ENCODE results near the gene DNAJC7.

The DNAJC7 gene, protein sequence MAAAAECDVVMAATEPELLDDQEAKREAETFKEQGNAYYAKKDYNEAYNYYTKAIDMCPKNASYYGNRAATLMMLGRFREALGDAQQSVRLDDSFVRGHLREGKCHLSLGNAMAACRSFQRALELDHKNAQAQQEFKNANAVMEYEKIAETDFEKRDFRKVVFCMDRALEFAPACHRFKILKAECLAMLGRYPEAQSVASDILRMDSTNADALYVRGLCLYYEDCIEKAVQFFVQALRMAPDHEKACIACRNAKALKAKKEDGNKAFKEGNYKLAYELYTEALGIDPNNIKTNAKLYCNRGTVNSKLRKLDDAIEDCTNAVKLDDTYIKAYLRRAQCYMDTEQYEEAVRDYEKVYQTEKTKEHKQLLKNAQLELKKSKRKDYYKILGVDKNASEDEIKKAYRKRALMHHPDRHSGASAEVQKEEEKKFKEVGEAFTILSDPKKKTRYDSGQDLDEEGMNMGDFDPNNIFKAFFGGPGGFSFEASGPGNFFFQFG

DNA sequence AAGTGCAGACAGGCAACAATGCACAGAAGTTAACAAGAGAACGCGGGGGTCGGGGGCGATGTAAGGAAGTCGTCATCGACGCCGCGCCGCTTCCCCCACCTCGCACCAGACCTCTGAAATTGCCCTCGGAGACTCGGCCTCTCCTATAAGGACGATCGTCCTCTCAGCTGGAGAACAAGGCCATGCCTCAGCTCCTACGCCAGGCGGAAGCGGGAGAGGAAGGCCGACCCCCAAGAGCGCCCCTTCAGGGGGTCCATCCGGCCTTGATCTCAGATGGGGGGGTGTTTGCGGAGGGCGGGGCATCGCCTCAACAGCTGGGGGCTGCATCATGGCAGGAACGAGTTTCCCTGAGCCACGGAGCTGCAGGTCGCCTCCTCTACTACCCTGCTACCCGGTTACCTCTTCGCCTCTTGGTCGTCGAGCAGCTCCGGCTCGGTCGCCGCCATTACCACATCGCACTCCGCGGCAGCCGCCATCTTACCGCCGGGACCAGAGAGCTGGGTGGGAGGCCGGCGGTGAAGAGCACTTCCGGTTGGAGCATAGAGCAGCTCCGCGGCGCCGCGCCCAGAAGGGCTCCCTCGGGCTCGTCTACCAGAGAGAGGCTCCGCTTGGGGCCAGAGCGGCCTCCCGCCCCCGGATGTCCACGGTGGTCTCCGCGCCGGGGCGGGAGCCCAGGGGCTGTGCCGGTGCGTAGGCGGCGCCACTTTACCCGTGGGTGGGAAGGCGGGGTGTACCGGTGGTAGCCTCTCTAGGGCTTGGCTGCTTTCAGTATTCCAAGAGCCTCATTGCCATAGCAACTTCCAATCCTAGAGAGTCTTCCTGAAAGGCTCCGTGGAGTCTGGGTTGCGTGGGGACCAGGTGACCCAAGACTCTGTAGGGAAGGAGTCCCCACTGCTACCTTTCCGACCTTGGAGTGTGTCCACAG, at the start of gene DNAJC7:
Gene DNAJC7 (minus strand): TSS at position 499 of the 925 bp plus-strand sequence. CDS start 23 bp downstream, at position 476.
- DNase-seq = peak; percentile 96

DNA sequence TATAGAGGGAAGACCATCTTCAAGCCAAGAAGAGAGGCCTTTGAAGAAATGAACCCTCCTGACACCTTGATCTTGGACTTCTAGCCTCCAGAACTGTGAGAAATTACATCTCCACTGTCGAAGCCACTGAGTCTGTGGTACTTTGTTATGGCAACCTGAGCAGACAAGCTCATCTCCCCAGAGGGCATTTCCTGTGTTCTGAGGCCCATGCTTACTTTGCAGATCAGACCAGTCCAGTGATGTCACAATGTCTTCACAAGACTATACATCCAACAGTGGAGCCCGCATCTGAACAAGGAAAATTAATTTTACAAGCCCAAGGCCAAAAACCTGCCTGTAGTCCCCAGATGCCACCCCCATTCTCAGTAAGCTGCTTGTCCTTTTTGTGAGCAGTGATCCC, 48.0 kb upstream of the DNAJC7 start:
- DNase-seq = no peak

- no peak for DNase-seq
These were observed 45.4 kb upstream of the DNAJC7 start for GRCh38 chr17:42062681-42063080.

DNA sequence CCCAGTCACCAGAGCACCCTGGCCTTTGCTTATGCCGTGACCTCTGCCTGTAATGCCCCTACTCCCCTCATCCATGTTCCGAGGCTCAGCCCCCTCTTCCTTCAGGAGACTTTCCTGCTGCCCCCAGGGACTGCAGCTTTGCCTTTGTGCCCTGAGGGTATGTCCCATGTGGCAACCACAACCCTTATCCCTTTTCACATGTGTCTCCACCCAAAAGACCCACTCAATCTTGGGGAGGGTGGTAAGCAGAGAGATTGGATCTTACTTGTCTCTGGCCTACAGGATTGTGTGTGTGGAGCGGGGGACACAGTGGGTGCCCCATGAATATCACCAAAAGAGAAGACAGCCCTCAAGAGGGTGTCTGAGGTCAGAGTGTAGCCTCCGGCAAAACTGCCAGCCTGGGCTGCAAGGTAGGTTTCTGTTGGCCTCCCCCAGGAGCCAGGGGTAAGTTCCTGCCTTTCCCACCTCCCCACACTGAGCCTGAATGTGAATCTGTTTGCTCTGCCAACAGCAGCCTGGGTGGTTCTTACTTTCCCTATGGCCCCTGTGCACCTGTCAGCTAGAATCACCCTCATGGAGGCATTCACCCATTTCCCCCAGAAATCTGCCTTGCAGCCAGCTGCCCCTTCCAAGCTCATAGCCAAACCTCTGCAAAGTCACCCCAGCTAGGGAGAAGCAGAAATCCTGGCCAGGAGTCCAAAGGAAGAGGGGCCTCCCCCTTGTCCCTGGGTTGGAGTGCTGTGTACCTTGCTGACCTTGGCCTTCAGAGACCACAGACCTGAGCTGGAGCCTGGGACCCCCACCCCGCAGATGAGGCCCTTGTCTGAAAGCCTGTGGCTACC, 44.6 kb upstream of the DNAJC7 start:
- no peak for DNase-seq

DNA sequence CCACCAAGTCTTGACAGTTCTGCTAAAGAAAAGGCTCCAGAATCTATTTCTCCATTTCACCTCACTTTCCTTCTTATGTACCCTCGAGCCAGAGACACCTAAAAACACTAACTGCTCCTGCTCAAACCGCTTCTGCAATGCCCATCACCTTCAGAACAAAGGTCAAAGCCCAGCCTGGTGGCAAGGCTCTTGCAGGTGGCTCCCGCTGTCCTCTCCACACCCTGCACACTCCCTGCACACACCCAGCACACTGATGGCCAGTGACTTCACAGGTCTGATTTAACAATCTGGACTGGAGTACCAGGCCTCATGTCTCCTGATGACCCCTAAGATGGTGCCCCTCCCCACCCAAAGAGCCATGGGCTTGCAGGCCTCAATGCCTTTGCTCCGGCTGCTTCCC, 43.0 kb upstream of the DNAJC7 start:
- no peak for DNase-seq

DNA sequence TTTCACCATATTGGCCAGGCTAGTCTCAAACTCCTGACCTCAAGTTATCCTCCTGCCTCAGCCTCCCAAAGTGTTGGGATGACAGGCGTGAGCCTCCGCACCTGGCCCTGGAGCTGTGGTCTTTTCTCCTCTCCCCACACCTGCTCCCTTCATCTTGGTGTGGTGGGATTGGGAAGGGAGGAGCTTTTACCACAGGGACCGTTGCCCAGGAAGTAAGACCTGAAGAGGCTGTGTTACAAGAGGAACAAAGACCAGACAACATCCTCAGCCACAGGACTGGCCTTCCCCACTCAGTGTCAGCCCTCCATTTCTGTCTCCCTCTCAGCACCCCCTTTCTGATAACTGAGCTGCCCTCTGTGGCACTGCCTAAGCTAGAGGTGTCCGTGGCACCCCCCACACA, 42.6 kb upstream of the DNAJC7 start:
- DNase-seq = no peak

DNA sequence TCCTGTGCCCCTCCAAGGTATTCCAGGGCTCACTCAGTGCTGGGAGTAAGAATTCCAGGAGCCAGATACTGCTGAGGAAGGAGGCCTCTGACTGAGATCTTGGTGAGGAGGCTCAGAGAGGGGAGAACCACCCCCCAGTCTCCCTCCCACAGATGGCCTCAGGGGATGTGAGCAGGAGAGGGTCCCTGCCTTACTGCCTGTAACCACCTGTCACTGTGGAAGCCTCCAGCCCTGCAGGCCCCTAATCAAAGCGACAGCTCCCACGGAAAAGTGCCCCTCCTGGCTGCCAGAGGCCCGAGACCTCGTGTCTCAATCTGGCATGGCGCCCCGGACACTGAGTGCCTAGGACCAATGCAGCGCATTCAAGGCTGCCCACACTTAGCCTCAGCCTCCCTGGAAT, 40.8 kb upstream of the DNAJC7 start:
- no peak for DNase-seq

DNA sequence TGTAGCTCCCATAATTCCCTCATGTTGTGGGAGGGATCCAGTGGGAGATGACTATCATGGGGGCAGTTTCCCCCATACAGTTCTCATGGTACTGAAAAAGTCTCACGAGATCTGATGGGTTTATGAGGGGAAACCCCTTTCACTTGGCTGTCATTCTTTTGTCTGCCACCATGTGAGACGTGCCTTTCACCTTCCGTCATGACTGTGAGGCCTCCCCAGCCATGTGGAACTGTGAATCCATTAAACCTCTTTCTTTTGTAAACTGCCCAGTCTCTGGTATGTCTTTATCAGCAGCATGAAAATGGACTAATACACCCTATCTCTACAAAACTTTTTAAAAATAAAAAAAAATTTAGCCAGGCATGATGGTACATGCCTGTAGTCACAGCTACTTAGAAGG, 39.4 kb upstream of the DNAJC7 start:
- no peak for DNase-seq

DNA sequence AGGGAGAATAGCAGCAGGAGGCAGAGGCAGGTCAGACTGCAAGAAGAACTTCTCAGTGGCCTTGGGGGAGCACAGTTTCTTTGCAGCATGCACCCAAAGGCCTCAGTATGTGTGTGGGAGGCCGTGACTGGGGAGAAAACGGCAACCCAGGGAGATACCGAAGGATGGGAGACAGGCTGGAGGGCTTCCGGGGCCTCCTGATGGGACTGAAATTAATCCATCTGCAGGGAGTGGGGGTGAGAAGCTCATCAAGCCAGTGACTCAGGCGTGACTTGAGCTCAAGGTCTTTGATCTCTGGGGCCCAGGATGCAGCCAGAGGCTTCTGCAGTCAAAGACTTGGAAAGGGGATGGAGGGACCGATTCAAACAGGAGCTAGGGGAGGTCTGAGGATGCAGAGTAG, 38.3 kb upstream of the DNAJC7 start:
- no peak for DNase-seq

DNA sequence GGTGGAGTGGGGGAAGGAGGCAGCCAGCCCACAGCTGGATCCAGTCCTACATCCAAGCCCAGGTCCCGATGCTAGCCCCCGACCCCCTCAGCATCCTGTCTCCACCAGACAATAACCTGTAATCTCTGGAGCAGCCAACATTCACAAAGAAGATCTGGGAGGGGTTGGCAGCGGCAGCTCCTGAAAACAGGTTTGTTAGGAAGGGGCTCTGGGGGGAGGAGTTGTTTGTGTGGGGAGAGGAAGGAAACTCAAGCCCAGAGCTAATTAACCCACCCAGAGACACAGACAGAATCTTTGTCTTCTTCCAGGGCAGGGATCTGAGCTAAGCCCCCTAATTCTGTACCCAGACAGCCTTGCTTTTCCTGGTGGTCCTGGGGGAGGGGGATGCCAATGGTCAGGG, 37.8 kb upstream of the DNAJC7 start:
- no peak for DNase-seq

GRCh38 chr17:42053731-42054500, 36.7 kb upstream of the DNAJC7 start:
- DNase-seq = no peak

DNA sequence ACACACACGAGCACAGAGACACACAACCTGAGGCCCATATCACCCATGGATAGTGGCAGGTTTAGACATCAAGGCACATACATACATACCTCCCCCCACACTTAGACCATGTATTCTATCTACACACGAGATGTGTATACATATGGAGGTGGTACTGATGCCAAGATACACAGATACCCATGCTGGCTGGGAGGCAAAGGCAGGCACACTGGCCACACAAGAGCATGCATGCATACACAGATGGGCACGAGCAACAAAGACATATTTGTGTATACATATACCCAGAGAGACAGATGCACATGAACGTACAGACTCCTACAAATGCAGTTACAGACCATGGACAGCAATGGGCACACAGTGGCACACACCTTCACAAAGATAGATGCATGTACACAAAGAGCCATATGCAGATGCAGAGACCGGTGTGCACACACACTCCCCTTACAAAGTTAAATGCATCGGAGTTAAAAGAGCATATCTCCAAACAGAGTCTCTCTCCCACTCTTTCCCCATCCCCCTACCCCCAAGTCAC, 35.2 kb upstream of the DNAJC7 start:
- DNase-seq = no peak

GRCh38 chr17:42051645-42052044, 34.4 kb upstream of the DNAJC7 start:
- DNase-seq = no peak

- DNase-seq = no peak
These were observed 33.8 kb upstream of the DNAJC7 start for GRCh38 chr17:42051013-42051400.

DNA sequence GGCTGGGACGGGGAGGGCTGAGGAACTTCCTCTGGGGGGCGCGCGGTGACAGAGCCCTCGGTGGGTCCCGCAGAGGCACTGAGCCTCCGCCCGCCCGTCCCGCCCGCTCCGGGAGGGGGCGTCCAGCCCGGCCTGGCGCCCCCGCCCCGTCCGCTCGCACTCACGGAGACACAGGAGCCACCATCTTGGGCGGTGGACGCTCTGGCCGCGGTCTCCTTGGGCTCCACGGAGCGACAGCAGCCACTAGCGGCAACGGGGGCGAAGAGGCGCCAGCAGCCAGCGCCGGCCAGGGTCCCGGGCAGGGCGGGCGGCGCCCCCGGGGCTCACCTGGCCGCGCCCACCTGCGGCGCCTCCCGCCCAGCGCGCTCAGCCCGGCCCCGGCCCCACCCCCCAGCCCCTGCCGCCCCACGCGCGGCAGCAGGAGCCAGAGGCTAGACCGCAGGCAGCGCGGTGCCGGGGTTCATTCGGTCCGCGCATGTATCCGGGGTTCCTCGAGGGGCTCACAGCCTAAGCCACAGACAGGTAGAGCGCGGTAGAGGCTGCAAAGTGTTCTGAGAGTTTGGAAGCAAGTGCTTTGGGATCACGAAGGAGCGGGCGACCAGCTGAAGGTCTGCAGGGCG, 33.3 kb upstream of the DNAJC7 start, which contains the start of gene C17orf113:
Gene C17orf113 (minus strand): TSS at position 209 of the 620 bp plus-strand sequence. CDS start 7,225 bp downstream, outside the sequence.
- peak; percentile 70 for DNase-seq

DNA sequence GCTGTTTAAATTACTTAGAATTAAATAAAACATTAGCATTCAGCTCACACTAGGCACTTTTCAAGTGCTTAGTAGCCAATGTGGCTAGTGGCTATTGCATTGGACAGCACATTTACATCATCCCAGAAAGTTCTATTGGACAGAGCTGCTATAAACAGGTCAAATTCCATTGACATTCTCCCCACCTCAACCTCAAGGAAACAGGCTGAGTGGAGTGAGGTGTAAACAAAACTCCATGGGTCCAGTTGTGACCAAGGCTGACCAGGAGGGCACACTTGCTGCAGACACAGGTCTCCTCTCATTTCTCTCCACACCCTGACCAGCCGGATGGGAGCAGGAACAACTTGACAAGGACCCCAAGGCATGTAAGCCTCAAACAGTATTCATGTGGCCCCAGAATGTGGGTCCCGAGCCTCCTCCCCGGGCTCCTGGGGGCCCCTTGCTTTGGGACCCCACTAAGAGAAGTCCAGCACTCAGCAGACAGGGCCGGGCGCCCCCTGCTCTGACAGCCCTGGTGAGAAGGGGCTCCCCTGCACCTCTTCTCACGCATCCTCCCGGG, 32.7 kb upstream of the DNAJC7 start:
- no peak for DNase-seq

- DNase-seq = no peak
These were observed 30.1 kb upstream of the DNAJC7 start for GRCh38 chr17:42047343-42047742.

- DNase-seq = no peak
These were observed 28.5 kb upstream of the DNAJC7 start for GRCh38 chr17:42045719-42046118.

DNA sequence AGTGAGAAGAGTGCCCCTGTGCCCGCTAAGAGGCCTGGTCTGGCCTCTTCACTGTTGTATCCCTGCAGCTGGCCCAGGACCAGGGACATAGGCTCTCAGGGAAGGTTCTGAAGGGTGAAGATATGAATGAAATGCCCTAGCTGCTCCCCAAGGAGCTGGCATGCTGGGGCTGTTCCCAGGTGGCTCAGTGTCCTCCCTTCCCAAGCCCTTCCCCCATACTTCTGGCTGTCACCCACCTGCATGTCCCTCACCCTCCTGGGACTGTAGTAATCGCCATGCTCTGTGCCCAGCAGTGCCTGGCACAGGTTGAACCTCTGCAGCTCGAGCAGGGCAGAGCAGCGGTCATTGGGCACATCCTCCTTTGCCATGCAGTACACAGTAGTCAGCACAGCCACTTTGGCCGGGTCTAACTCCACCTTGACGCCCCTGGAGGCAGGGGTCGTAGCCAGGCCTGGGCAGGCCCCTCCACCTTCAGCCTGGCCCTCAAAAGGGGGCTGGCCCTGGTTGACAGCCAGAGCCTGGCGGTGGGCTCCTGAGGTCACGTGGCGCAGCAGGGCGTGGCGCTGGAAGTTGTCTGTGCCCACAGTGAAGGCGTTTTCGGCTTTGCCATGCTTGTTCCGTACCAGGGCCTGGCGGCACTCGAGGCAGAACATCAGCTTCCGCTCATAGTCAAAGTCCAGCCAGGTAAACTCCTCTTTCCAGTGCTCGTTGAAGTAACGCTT, 25.5 kb upstream of the DNAJC7 start:
- no peak for DNase-seq

DNA sequence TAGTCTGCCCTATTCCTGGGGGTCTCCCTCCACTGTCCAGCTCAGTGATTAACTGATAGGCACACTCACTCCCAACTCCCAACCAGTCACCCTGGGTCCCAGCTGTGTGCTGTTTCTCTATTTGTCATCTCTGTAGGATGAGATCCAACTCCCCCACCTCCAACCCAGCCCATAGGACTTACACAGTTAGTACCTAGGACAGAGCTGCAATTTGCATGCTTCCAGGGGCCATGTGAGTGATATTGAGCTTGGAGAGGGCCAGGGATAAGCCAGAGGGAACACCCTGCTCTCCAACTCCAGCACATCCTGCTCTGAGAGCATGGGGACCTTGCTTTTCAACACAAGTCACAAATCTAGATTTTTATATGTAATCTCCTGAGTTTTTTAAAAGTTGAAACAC, 24.4 kb upstream of the DNAJC7 start:
- DNase-seq = no peak
